T-helper 9 cell (primary cell): ENCODE data around the gene IFIT2.
"Not testable (repeated sequence)": the region's sequence is repeated elsewhere in the genome, so short reads cannot be mapped to it uniquely, and the experiment has no call there.

Experiments
- DNase-seq: peaks from one replicate; pipeline ENCODE4 v3.0.0-alpha.2; 2020

Gene IFIT2

DNA sequence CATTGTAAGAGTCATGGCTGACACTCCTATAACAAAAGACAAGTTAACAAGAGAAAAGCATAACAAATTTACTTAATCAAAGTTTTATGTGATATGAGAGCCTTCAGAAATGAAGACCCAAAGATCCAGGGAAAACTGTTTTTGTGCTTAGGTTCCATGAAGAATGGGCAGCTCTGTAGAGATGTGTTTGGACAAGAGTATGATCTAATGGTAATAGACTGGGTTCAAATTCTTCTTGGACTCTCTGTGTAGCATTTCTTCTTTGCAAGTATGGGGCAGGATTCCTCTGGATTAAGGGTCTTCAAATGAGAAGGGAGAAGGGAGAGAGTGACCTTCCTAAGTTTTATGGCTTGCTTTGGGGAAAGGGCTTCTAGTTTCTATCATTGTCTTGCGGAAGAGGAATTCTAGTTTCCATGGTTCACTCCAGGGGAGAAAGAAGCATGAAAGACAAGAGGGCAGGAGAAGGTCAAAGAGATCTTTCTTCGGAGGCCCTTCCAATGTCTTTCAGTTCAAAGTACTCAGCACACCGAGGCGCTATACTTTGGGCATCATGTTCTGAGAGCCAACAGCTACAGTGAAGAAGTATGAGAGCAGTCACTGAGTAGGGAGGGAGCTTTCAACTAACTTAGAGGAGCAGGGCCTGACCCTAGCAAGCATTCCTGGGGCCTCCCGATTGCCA lies 41.4 kb downstream of the IFIT2 start:
- DNase-seq, result no peak

DNA sequence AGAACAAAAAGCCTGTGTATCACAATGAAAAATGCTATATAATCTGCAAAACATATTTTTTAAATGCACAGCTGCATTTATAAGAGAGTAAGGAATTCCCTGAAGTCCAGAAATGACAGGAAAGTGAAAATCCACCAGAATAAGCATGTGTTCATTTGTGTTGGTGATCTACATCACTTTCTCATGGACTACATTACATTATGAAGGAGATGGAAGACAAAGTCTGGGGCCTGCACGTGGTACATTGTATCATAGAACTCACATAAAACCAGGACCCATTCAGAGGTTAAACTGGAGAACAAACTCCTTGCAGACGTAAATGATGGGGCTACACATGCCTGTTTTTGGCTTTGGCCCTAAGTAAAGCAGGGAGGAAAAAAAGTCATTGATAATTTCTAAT lies 42.3 kb downstream of the IFIT2 start:
- DNase-seq, result no peak

DNA sequence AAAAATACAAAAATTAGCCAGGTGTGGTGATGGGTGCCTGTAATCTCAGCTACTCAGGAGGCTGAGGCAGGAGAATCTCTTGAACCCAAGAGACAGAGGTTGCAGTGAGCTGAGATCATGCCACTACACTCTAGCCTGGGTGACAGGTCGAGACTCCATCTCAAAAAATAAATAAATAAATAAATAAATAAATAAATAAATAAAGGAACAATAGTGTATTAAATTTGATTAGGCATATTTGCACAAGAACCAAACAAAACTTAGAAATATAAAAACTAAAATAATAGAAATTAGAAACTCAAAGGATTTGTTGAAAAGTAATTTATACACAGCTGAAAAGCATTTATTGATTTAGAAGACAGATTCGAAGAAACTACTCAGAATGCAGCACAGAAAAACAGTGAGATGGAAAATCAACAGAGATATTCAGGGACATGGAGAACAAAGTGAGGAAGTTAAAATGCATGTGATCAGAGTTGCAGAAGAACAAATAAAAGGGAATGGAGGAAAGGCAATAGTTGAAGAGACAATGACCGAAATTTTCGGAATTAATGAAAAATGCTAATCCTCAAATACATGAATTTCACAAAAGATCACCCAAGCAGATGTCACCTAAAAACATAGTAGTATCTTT lies 43.6 kb downstream of the IFIT2 start:
- no peak for DNase-seq

DNA sequence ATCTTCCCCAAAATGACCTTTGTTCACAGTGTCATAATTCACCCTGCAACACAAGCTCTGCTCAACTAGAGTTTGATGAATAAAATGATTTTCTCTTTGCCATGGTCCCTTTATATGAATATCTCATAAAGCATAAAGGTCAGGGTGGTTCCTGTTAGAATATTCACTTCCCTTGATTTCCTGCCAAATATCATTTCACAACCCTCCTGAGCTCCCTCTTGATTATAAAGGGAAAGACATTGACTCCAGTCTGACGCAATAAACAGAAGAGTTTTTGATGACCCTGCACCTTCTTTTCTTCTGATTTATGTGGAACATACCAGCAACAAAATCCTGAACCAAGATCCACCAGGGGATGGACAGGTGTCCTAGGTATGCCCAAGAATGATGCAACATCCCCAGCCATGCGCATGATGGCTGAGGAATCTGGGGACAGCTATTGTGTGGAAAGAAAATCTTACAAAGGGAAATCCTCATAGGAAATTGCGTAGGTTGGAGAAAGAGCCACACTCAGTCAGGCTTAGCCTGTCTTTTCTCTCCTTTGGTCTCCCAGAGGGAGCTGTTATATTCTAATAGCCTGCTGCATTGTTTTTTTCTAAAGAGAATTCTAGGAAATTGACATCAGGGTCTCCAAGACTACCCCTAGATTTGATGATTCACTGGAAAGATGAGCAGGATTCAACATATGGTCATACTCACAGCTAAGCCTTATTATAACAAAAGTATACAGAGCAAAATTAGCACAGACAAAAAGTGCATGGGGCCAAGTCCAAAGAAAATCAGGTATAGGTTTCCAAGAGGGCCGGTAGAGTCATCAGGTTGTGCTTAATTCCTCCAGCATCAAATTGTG lies 44.8 kb downstream of the IFIT2 start:
- no peak for DNase-seq

DNA sequence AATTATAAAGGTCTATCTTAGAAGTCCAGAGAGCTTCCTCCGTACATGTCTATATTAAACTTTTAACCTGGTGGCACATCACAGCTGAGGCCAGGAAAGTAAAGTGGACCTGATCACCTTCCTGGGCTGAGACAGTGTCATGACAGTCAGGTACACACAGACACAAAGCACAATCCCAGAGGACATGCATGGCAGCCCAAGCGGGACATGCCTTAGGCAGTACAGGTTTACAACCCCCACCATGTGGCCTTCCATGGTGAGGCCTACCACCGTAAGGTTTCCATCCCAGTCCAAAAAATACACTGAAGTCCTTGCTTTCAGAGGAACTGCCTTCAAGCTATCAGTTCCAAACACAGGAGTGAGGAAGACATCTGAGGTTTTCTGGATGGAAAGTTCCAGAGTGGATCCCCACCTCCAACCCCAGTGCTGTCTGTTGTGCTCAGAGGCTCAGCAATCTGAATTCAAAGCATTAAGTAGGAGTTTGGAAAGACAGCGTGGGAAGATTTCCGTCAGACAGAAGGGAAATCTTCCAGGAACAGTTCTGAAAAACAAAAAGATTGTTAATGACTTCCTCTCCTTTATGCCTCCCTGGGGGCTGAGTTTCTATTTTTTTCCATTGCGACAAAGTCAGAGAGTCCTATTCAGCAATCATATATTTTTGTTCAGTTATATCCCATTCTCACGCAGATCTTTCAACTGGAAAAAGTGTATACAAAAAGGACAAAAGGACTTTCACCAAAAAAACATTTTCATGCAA lies 46.0 kb downstream of the IFIT2 start:
- no peak for DNase-seq

DNA sequence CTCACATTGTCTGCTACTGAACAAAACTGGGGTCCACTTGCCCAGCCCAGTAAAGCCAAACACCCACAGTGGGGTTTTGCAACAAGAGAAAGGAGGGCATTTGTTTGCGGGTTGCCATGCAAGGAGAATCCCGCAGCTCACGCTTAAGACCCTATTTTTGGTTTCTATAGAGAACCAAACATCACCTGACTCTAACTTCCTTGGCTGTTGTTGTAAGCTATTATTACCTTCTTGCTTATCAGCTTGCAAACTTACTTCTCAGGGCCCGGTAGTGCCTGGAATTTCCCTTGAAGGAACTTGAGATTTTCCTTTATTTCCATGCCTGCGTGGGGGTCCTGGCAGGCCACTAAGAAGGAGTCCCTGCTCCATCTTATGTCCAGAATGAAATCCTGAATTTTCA lies 46.6 kb downstream of the IFIT2 start:
- no peak for DNase-seq

DNA sequence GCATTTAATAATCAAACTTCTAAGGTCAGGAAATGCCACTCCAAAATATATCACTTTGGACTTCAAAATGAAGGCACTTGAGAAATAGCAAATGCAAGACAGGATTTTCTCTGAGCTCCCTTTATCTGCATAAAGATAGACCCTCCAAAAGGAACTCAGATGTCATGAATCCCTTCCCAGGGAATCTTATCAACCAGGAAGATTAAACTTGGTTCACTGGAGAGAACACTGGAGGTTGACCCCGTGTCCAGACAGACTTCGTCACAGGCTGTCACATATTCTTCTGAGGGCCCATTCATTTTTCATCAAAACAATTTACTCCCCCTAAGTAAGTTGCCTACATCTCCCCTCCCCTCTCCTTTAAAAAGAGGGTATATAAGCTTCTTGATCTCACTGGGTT lies 47.1 kb downstream of the IFIT2 start:
- DNase-seq, result no peak

DNA sequence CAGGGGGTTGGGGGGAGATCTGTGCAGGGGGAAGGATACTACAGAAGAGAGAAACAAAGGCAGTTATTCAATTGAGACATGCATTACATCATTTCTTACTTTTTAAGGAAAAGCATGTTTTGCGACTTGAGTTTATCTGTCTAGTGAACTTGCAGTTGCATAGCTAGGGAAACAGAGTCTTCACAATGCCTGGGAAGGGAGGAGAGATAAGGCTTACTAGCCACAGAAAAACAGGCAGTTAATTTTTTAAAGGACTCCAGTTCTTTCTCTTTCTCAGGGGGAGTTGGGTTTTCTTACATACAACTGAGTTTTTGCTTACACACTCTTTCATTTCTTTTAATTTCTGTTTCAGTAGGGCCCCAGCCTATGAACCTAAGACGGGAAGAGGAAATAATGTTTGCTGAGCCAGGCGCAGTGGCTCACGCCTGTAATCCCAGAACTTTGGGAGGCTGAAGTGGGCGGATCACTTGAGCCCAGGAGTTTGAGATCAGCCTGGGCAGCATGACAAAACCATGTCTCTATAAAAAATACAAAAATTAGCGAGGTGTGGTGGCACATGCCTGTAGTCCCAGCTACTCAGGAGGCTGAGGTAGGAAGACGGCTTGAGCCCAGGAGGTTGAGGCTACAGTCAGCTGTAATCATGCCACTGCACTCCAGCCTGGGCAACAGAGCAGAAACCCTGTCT lies 48.9 kb downstream of the IFIT2 start:
- not testable (repeated sequence) for DNase-seq

DNA sequence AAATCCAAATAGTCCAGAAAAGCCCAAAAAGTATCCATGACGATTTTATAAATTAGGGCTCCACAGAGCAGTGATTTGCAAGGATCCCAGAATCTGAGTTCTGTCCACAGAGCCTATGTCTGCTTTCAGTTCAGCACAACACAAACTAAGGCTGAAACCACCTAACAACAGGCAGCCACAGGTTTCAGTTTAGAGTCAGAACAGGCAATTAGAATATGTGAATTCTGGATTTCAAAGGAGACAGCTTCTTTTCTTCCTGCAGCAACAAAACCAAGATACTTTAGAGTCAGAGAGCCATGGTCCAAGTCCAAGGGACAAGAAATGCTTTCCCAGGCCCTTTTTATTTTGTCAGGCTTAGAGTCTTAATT lies 49.5 kb downstream of the IFIT2 start:
- no peak for DNase-seq

DNA sequence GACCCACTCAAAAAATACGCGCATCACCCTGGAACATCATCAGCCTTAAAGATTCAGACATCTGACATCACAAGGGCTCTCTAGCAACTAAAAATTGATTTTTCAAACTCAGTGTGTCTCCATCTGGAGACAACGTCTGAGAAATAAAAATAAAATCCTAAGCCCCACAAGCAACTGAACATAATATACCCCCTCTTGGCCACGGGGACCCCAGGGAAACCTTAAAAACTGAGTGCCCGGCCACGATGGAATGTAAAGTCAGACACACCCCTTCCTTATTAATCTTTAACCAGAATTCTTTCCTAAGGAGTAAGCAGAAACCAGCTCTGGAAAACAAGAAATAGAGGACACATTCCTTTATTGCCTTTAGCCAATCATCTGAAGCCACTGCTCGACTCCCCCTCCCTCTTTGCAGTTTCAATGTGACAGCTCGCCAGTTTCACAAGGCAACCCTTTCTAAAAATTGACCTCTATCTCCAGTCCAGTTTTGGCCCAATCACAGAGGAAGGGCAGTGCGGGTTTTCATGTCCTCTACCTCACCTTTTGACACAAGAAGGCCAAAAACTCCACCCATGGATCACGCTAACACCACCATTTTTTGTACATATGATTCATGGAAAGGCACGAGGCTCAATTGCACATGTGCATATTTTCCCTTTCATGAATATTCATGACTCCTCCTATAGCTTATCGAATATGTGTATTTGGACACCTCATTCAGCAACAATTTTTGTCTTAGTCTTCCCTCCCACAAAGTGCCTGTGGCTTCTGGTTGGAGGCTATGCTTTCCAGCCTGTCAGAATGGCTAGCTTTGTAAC lies 50.1 kb downstream of the IFIT2 start:
- no peak for DNase-seq

DNA sequence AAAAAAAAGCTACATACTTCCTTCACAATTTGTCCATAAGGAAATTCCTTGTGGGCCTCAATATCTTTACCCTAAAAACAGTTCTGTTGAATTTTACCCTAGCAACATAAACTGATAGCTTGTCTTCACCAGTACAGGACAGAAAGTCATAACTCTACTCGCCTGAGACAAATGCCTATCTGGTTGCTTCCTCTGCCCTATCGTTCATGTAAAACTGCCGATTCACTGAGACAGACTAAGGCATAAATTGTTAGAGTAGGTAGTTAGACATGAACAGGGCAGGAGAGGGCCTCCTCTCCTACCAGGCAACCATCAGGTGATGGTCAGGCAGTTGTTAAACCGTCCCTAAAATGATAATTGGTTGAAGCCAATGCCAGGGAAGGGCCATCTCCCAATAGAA lies 51.0 kb downstream of the IFIT2 start:
- no peak for DNase-seq

DNA sequence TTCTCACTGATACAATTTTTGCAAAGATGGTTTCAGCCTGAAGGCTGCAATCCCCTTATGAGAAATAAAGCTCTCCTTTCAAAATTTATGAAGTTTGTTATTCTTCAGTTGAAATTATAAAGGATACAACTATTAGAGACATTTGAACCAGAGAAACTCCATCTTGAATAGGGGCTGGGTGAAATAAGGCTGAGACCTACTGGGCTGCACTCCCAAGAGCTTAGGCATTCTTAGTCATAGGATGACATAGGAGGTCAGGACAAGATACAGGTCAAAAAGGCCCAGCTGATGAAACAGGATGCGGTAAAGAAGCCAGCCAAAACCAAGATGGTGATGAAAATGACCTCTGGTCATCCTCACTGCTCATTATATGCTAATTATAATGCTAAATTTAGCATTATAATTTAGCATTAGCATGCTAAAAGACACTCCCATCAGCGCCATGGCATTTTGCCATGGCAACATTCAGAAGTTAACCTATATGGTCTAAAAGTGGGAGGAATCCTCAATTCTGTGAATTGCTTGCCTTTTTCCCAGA lies 53.6 kb downstream of the IFIT2 start:
- no peak for DNase-seq

DNA sequence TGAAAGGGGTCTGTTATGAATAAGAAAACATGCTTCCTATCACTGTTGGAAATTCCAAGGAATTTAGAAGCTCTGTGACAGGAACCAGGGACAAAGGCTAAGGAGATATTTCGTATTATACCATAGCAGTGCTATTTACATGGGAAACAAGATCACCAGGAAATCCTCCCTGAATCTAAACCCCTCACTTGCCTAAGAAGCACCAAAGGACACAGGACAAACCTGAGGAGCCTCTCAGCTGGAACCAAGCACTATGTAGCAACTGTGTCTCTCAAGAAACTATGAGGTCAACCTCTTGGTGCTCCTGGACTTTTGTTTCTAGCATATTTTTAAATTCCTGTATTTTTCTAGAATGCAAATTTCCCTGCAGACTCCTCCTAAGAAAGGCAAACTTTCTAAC lies 55.2 kb downstream of the IFIT2 start:
- DNase-seq, result no peak

DNA sequence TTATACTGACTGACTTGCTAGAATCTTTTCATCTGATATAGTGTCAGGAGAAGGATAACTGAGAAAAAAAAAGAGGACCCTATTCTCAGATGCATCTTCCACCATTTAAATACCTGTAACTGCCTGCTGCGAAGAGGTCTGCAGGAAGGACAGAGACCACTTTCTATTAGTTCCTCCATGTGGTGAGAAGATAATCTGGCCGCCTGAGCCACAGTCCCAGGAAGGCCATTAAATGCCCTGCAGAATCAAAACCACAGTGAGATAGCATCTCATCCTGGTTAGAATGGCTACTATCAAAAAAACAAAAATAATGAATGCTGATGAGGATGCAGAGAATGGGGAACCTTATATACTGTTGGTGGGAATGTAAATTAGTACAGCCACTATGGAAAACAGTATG lies 56.1 kb downstream of the IFIT2 start:
- DNase-seq, result no peak
